PC-3 (cell line): ENCODE measurements around the gene SLC6A6.

Source experiments
- EZH2 ChIP-seq: fragments of 300-600 bp; sonication (generic); IDR thresholded peaks from one replicate; pipeline ENCODE4 v1.6.1; 2017; ENCODE audit warnings: antibody characterized with exemption, mild to moderate bottlenecking, low read length; ENCODE audit not compliant: unreplicated experiment
- EZH2phosphoT487 ChIP-seq: fragments of 300-600 bp; sonication (generic); IDR thresholded peaks from 2 replicates; pipeline ENCODE4 v1.6.1; 2018; ENCODE audit warnings: mild to moderate bottlenecking, antibody characterized with exemption, low read length, borderline replicate concordance
- TF ChIP-seq, protein P1 (sequence below): fragments of 300-600 bp; sonication (generic); conservative IDR thresholded peaks from 2 replicates; pipeline ENCODE4 v1.5.1; 2017; ENCODE audit warnings: antibody characterized with exemption, low read depth, mild to moderate bottlenecking, low read length

DNA sequence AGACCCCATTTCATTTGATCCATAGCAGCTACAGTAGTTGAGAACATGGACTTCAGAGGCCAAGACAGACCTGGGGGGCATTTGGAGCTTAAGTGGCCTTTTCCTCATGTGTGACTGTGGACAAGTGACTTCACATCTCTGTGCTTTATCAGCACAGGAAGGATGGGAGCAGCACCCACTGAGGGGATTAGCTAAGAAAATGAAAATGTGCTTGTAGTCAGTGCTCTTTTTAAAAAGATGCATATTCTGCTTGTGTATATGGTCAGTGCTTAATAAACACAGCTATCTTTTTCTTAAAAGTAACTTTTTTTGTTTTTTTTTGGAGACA is 34.5 kb downstream of the SLC6A6 start:
- TF ChIP-seq, protein P1, sequence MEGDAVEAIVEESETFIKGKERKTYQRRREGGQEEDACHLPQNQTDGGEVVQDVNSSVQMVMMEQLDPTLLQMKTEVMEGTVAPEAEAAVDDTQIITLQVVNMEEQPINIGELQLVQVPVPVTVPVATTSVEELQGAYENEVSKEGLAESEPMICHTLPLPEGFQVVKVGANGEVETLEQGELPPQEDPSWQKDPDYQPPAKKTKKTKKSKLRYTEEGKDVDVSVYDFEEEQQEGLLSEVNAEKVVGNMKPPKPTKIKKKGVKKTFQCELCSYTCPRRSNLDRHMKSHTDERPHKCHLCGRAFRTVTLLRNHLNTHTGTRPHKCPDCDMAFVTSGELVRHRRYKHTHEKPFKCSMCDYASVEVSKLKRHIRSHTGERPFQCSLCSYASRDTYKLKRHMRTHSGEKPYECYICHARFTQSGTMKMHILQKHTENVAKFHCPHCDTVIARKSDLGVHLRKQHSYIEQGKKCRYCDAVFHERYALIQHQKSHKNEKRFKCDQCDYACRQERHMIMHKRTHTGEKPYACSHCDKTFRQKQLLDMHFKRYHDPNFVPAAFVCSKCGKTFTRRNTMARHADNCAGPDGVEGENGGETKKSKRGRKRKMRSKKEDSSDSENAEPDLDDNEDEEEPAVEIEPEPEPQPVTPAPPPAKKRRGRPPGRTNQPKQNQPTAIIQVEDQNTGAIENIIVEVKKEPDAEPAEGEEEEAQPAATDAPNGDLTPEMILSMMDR = no peak
- TF ChIP-seq EZH2 = no peak
- no peak for TF ChIP-seq EZH2phosphoT487
